Colonic mucosa (tissue), 2 donors: ENCODE results near the gene C1QTNF9. TPM values are rescaled to one million over a fixed set of nuclear protein-coding genes. Genes with fewer than 3 reads are reported as not detected.

Experiments
- total RNA-seq, 2 donors: library from RNA; stranded (reverse); fragmentation: NEBNext Ultra II Directional in 1 of 2; extraction: Animal tissue kit (Norgen Biotek cat#: 25700) in 1 of 2; gene quantifications; one replicate each; pipeline ENCODE4 v1.2.1, GENCODE V29; 2021
- donor health status: DM: no; HTN: no; CAD: no.
- donor health status: DM: no; HTN: no; CAD: no.

Gene C1QTNF9
- total RNA-seq, 2 donors from 2014 or later = 0.19 TPM; not detected in 1

Other genes with a start within 250 kb of the C1QTNF9 start
- gene SPATA13, start 148.9 kb upstream of the C1QTNF9 start, total RNA-seq = 10 to 100 TPM; 41.5 to 43.8 TPM
- 100 to 1,000 TPM in 1 of 2 donors, 10 to 100 TPM in 1; 89.3 to 137 TPM for gene PARP4, start 203.2 kb downstream of the C1QTNF9 start, total RNA-seq